Measurements from ENCODE around the gene CLEC17A.
"Not testable (repeated sequence)": the region's sequence is repeated elsewhere in the genome, so short reads cannot be mapped to it uniquely, and the experiment has no call there.

GRCh38 chr19:14624491-14624890 is 41.6 kb downstream of the CLEC17A start:
- TF ChIP-seq, protein P1, sequence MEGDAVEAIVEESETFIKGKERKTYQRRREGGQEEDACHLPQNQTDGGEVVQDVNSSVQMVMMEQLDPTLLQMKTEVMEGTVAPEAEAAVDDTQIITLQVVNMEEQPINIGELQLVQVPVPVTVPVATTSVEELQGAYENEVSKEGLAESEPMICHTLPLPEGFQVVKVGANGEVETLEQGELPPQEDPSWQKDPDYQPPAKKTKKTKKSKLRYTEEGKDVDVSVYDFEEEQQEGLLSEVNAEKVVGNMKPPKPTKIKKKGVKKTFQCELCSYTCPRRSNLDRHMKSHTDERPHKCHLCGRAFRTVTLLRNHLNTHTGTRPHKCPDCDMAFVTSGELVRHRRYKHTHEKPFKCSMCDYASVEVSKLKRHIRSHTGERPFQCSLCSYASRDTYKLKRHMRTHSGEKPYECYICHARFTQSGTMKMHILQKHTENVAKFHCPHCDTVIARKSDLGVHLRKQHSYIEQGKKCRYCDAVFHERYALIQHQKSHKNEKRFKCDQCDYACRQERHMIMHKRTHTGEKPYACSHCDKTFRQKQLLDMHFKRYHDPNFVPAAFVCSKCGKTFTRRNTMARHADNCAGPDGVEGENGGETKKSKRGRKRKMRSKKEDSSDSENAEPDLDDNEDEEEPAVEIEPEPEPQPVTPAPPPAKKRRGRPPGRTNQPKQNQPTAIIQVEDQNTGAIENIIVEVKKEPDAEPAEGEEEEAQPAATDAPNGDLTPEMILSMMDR (IDR thresholded peaks at IDR 0.05; ENCODE audit: insufficient read depth, low read depth, low read length): not testable (repeated sequence)
- TF ChIP-seq EZH2 (IDR thresholded peaks at IDR 0.05; ENCODE audit: insufficient read depth, low read length): not testable (repeated sequence)
